MV-4-11 (cell line): ENCODE data around the gene DCUN1D2.
"Not testable (repeated sequence)": the region's sequence is repeated elsewhere in the genome, so short reads cannot be mapped to it uniquely, and the experiment has no call there.

Experiments used
- DNase-seq: peaks from one replicate; lab custom pipeline; 2025; lab: John Stamatoyannopoulos, UW

DCUN1D2 gene

DNA sequence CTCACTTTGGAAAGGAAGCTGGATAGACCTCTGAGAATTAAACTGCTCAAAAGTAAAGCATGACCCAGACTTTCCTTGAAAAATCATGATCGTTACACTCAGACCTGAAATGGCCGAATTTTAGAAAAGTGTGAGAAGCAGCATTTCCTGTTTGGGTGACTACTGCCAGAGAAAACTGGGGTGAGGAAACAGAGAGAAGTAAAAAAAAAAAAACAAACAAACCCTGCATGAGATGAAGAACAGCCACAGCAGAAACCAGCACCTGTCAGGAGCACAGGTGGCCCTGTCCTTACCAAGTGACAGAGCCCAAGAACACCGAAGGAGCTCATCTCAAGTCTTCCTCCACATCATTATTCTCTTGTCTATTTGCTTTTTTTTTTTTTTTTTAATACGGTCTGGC, 25.2 kb downstream of the DCUN1D2 start:
- DNase-seq, result no peak

- DNase-seq, result no peak
Observed at GRCh38 chr13:113464476-113464875, 26.0 kb downstream of the DCUN1D2 start.

- DNase-seq, result no peak
Observed at GRCh38 chr13:113461022-113461751, 29.3 kb downstream of the DCUN1D2 start.

GRCh38 chr13:113460599-113460998, 29.9 kb downstream of the DCUN1D2 start:
- DNase-seq, result no peak

- no peak for DNase-seq
Observed at GRCh38 chr13:113460064-113460555, 30.4 kb downstream of the DCUN1D2 start.

DNA sequence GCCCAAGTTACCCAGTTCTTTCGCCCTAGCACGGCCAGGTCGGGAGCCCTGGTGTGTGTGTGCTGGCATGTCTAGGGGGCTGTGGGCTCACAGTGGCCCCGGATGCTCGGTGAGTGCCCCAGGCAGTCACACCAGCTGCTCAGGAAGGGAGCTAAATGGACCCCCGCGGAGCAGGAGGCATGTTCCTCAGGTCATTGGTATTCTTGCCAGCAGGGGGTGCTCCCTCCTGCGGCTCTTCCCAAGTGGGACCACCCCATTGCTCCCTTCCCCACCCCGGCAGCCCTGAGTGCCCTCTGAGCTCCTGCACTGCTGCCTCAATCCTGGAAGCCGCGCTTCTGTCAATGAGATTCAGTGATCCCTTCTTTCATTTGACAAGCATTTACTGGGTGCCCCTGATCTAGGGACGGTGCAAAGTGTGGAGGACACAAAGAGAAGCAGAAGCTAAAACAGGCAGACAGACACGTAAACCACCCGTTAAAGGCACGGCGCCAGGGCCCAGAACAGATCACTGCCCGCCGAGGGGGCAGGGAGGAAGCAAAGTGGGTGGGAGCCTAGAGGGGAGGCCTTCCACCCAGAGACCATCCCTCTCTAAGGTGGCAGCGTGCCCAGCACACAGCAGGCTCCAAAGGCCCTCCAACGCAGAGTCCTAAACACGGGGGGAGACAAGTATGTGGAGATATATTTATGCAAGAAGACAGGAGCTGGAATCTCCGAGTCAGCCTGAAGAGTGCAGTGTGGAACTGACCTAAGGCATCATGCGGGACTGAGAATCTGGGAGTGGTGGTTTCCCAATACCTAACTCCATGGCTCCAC, 32.1 kb downstream of the DCUN1D2 start:
- DNase-seq, result no peak

GRCh38 chr13:113457510-113457909, 33.0 kb downstream of the DCUN1D2 start:
- DNase-seq, result no peak

DNA sequence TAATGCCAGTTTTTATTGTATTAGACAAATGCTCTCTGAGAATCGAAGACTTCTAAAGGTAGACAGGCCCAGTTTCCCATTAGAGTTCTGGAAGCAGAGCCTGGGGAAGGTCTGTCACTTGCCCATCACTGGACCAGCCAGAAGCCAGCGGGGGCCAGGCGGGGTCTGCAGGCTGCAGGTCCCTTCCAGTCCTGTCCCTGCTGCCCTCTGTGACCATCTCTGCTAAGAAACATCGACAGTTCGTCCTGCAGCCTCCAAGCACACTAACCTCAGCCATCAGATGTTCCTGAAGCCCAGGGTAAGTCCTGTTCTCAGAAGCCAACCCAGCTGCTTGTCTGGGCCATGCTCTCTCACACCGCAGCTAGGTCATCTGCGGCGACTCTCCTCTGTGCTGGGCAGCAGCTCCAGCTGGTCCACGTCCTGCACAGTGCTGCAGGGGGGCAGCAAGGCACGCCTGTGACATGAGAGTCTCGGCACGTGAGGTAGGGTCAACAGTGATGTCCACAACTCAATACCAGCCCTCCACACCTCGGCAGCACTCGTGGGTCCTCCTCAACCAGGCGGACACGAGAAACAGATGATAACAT, 34.3 kb downstream of the DCUN1D2 start:
- no peak for DNase-seq

DNA sequence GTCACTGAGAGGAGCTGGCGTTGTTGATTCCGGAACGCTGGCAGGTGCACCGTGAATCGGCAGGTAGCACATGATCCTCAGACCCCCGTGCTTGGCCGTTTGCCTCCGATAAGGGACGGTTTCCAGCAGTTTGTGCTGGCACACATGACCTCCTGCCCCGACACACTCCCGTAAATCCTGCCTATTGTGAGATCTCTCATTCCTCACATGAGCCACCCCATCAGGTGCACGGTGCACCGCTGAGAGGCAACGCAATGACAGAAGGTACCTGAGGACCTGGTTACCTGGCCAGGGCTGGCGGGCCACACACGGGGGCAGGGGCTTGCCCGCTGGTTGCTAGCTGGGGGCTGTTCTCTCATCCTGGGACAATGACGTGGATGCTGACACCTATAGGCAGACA, 35.1 kb downstream of the DCUN1D2 start:
- no peak for DNase-seq

GRCh38 chr13:113454936-113455335, 35.6 kb downstream of the DCUN1D2 start:
- no peak for DNase-seq

DNA sequence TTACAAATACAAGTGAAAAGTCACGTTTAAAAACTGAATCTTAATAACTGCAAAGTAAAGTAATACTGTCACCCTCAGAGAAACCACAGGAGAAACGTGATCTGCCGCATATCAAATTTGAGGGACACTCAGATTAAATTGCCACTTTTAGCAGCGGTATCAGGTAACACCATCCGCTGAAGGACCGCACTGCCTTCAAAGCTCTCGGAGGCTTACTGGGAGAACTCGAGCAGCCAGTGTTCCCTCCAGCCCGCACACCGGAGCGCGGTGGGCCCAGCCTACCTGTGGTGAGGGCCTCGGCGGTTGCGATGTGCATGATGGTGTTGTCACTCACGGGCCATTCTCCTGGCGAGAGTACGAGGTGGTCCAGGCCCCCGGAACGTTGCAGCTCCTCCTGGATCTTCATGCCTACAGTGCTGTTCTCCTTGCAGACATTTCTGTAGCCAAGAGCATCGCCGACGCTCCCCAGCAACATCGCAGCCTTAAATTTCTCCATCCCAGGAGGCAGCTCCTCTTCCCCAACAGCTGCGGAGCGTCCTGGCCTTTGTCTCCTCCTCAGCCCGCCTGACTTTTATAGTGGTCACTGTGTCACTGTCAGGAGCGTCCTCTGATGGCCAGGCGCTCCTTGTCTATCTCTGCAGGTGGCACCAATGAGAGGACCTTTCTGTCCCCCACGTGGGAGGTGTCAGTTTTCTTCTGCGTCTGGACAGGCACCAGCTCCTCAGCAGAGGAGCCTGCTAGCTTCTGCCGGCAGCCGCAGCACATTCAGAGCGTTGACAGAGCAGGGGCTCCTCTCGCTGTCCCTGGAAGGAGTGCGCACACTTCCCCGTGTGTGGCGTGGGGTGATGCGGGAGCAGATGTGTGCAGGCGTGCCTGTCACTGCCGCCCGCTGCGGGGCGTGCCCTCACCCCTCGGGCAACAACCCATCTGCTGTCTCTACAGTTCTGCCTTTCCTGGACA, 37.3 kb downstream of the DCUN1D2 start, which contains the start of gene ADPRHL1:
TSS of gene ADPRHL1 (minus strand) at position 547 of the 960 bp plus-strand sequence. CDS start at position 496, 51 bp downstream.
- no peak for DNase-seq

GRCh38 chr13:113452466-113452865, 38.0 kb downstream of the DCUN1D2 start:
- DNase-seq, result no peak

DNA sequence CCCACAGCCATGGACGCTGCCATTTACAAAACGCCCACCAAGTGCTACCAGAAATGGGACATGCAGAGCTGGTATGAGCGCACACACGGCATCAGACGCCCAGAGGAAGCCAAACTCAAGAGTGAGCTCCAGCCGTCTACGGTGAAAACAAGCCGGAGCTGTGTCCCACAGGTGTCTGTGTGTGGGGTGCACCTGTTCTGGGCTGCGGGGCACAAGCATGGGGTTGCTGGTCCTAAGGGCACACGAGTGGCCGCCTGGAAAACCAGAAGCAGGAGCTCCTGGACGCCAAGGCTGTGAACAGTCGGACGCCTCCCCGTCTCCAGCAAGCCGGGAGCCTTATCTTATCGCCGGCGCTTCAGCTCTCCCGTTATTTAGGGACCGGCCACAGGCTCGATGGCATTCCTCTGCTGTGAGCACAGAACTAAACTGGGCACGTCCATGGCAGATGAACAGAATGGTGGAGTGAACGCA, 38.5 kb downstream of the DCUN1D2 start:
- DNase-seq, result no peak

GRCh38 chr13:113450861-113451620, 39.5 kb downstream of the DCUN1D2 start:
- peak; percentile 33 for DNase-seq

- not testable (repeated sequence) for DNase-seq
Observed at GRCh38 chr13:113450348-113450744, 40.2 kb downstream of the DCUN1D2 start.

DNA sequence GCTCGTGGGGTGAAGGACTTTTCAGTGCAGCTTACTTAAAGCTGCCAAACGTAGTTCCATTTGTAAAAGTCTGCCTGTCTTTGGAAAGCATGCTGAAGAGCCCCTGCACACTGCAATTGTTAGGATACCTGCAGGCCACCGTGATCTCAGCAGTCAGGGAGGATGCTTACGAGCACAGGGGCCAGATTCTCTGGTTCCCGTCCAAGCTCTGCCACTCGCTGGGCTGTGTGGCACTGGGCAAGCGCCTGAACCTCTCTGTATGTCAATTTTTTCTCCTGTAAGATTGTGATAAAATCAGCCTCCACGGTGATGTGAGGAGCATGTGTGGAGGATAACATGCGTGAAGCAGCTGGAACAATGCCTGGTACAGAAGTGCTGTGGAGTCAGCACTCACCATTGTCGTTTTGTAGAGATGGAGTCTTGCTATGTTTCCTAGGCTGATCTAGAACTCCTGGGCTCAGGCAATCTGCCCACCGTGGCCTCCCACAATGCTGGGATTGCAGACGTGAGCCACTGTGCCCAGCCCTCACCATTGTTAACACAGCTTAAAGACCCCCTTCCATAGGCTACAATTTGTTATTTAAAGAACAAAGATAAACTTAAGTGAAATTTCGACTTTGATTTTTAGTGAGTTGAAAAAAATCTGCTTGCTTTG, 40.7 kb downstream of the DCUN1D2 start:
- no peak for DNase-seq

DNA sequence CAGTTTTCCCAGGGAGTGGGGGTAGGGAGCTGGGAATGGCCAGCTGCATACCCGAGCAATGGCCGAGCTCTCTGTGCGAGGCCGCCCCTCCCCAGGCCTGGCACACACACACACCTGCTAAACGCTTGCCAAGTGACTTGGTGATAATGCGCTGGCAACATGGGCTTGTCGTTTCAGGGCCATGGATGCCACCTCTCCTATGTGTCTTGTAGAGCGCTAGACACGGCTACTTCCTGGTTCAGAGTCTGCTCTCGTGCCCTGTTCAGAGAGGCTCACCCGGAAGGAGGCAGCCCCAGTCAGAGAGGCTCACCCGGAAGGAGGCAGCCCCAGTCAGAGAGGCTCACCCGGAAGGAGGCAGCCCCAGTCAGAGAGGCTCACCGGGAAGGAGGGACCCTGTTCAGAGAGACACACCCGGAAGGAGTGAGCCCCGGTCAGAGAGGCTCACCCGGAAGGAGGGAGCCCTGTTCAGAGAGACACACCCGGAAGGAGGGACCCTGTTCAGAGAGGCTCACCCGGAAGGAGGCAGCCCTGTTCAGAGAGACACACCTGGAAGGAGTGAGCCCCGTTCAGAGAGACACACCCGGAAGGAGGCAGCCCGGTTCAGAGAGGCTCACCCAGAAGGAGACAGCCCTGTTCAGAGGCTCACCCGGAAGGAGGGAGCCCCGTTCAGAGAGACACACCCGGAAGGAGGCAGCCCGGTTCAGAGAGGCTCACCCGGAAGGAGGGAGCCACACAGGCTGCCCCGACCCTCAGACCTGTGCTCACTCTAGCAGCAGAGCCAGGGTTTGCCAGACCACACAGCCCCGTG, 41.4 kb downstream of the DCUN1D2 start:
- DNase-seq, result no peak

GRCh38 chr13:113448545-113448884, 42.0 kb downstream of the DCUN1D2 start:
- DNase-seq, result no peak

DNA sequence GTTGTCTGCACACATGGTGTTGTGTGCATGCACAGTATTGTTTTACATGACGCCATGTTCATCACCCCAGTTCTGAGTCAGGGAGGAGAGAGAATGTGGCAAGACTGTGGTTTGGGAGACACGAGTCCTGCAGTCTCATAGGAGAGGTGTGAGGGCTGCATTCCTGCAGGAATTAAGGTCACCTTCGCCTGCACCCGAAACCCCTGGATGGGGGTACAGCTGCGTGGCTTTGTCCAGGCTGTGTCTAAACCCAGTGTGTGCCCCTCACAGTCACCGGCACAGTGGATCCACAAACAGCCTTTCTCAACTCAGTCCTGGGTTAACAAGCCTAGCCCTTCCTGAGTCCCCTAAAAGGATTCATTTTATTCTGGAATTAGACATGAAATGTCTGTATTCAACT, 42.9 kb downstream of the DCUN1D2 start:
- DNase-seq, result no peak
